ENCODE measurements around the gene C16orf74. TPM values are rescaled to one million over a fixed set of nuclear protein-coding genes. Genes with fewer than 3 reads are reported as not detected.

The C16orf74 gene
- total RNA-seq, 2 experiments from 2014 or later = 2.1 to 2.9 TPM

- no peaks in the 10 kb centered on the region for H3K9me3 Mint-ChIP-seq
- ATAC-seq (ENCODE audit: poor library complexity) = no peak
- peaks cover 76% of the 10 kb centered on the region for H3K36me3 Mint-ChIP-seq (ENCODE audit: low read depth)
- H3K4me3 Mint-ChIP-seq = no peak overlapping the region
- intact Hi-C loops (cut with DNase I, micrococcal nuclease) = no loop called here
- no peaks in the 10 kb centered on the region for H3K4me1 Mint-ChIP-seq (ENCODE audit: low read depth)
- POLR2A ChIA-PET = no interaction called here
- no peak for DNase-seq
- H3K27me3 ChIP-seq (ENCODE audit: control insufficient read depth in 1 of 2, insufficient read depth in 2 of 2, low read length in 2 of 2) = no peaks in the 10 kb centered on the region
- no peak overlapping the region for H3K27ac Mint-ChIP-seq
- H3K9me3 ChIP-seq (ENCODE audit: control insufficient read depth in 1 of 2, insufficient read depth in 1 of 2, low read length in 2 of 2) = no peaks in the 10 kb centered on the region
- no peak overlapping the region for H3K27ac ChIP-seq (ENCODE audit: low read depth in 1 of 2, low read length in 2 of 2)
- H3K4me1 ChIP-seq (ENCODE audit: insufficient read depth, low read length) = no peaks in the 10 kb centered on the region
- H3K27me3 Mint-ChIP-seq = no peaks in the 10 kb centered on the region
- no peak for TF ChIP-seq CTCF (IDR thresholded peaks at IDR 0.05)
- peaks cover 87% of the 10 kb centered on the region for H3K36me3 ChIP-seq (ENCODE audit: insufficient read depth, low read length)
- CTCF ChIA-PET = no interaction called here
- no peak overlapping the region for H3K4me3 ChIP-seq (ENCODE audit: low read length)
Observed at GRCh38 chr16:85668676-85669424, 82.0 kb downstream of the C16orf74 start.

GRCh38 chr16:85667841-85668413 lies 83.0 kb downstream of the C16orf74 start:
- intact Hi-C loops (cut with DNase I, micrococcal nuclease) = no loop called here
- peaks cover 81% of the 10 kb centered on the region for H3K36me3 Mint-ChIP-seq (ENCODE audit: low read depth)
- H3K4me1 Mint-ChIP-seq (ENCODE audit: low read depth) = no peaks in the 10 kb centered on the region
- H3K27me3 ChIP-seq (ENCODE audit: control insufficient read depth in 1 of 2, insufficient read depth in 2 of 2, low read length in 2 of 2) = no peaks in the 10 kb centered on the region
- H3K4me3 ChIP-seq (ENCODE audit: low read length) = no peak overlapping the region
- H3K4me3 Mint-ChIP-seq = no peak overlapping the region
- H3K27ac Mint-ChIP-seq = no peak overlapping the region
- no peak overlapping the region for H3K27ac ChIP-seq (ENCODE audit: low read depth in 1 of 2, low read length in 2 of 2)
- ChIA-PET POLR2A (no interaction called here), CTCF (no interaction called here)
- H3K9me3 ChIP-seq (ENCODE audit: control insufficient read depth in 1 of 2, insufficient read depth in 1 of 2, low read length in 2 of 2) = no peaks in the 10 kb centered on the region
- no peaks in the 10 kb centered on the region for H3K9me3 Mint-ChIP-seq
- H3K36me3 ChIP-seq (ENCODE audit: insufficient read depth, low read length) = peaks cover 89% of the 10 kb centered on the region
- no peaks in the 10 kb centered on the region for H3K27me3 Mint-ChIP-seq
- H3K4me1 ChIP-seq (ENCODE audit: insufficient read depth, low read length) = no peaks in the 10 kb centered on the region
- ATAC-seq (ENCODE audit: poor library complexity) (no peak), DNase-seq (no peak)
- TF ChIP-seq CTCF (IDR thresholded peaks at IDR 0.05) = no peak

GRCh38 chr16:85667261-85667660 lies 83.6 kb downstream of the C16orf74 start:
- no peak overlapping the region for H3K27ac Mint-ChIP-seq
- H3K4me3 Mint-ChIP-seq = no peak overlapping the region
- no peaks in the 10 kb centered on the region for H3K4me1 Mint-ChIP-seq (ENCODE audit: low read depth)
- no peak overlapping the region for H3K27ac ChIP-seq (ENCODE audit: low read depth in 1 of 2, low read length in 2 of 2)
- intact Hi-C loops (cut with DNase I, micrococcal nuclease) = no loop called here
- H3K4me3 ChIP-seq (ENCODE audit: low read length) = no peak overlapping the region
- no peak for DNase-seq
- TF ChIP-seq CTCF (IDR thresholded peaks at IDR 0.05) = no peak
- H3K27me3 Mint-ChIP-seq = no peaks in the 10 kb centered on the region
- no peaks in the 10 kb centered on the region for H3K9me3 Mint-ChIP-seq
- H3K36me3 ChIP-seq (ENCODE audit: insufficient read depth, low read length) = peaks cover 89% of the 10 kb centered on the region
- no peaks in the 10 kb centered on the region for H3K4me1 ChIP-seq (ENCODE audit: insufficient read depth, low read length)
- H3K36me3 Mint-ChIP-seq (ENCODE audit: low read depth) = peaks cover 81% of the 10 kb centered on the region
- H3K9me3 ChIP-seq (ENCODE audit: control insufficient read depth in 1 of 2, insufficient read depth in 1 of 2, low read length in 2 of 2) = no peaks in the 10 kb centered on the region
- no peaks in the 10 kb centered on the region for H3K27me3 ChIP-seq (ENCODE audit: control insufficient read depth in 1 of 2, insufficient read depth in 2 of 2, low read length in 2 of 2)
- ChIA-PET CTCF (no interaction called here), POLR2A (no interaction called here)
- no peak for ATAC-seq (ENCODE audit: poor library complexity)
